Thyroid gland (tissue), 4 donors: ENCODE results near the gene COL4A1. TPM values are rescaled to one million over a fixed set of nuclear protein-coding genes. Genes with fewer than 3 reads are reported as not detected.

Source experiments
- DNase-seq, 2 donors: peaks; one replicate each; pipeline ENCODE4 v3.0.0-alpha.2; 2019
- H3K27ac ChIP-seq, 3 donors: fragments of 200-600 bp; sonication (generic); 1 replicate in 2 of 3; 2 replicates in 1 of 3; pipeline ENCODE4 v1.5.1; 2016 to 2019; ENCODE audit warnings: mild to moderate bottlenecking in 1 of 3, moderate library complexity in 1 of 3
- H3K27me3 ChIP-seq: fragments of 200-600 bp; sonication (generic); one replicate; pipeline ENCODE4 v1.5.1; 2019
- H3K36me3 ChIP-seq, 2 donors: fragments of 200-600 bp; sonication (generic); one replicate each; pipeline ENCODE4 v1.5.1; 2016 to 2019
- H3K4me1 ChIP-seq, 2 donors: fragments of 200-600 bp; sonication (generic); one replicate each; pipeline ENCODE4 v1.5.1; 2017 to 2019
- H3K4me3 ChIP-seq, 3 donors: fragments of 200-600 bp; sonication (generic); replicated peaks in 1 of 3; 1 replicate in 2 of 3; 2 replicates in 1 of 3; pipeline ENCODE4 v1.5.1; 2016; ENCODE audit warnings: mild to moderate bottlenecking in 1 of 3
- H3K9me3 ChIP-seq: fragments of 200-600 bp; sonication (generic); one replicate; pipeline ENCODE4 v1.5.1; 2017
- CTCF ChIP-seq, 6 experiments: fragments of 200-600 bp in 3 of 6; fragments of 450-650 bp in 3 of 6; sonication (generic) in 3 of 6; IDR thresholded peaks; one replicate each; pipeline ENCODE4 v1.5.1; 2016 to 2019; ENCODE audit warnings: antibody characterized with exemption in 6 of 6, mild to moderate bottlenecking in 2 of 6, inconsistent platforms in 1 of 6, moderate library complexity in 1 of 6
- POLR2A ChIP-seq, 2 donors: fragments of 450-650 bp; IDR thresholded peaks; one replicate each; pipeline ENCODE4 v1.6.1; 2017; ENCODE audit warnings: antibody characterized with exemption in 2 of 2, mild to moderate bottlenecking in 2 of 2, moderate library complexity in 1 of 2
- WGBS, 2 donors: methylation state at CpG; one replicate each; pipeline ENCODE4 v1.1.5; 2017; 5-methylcytosine and 5-hydroxymethylcytosine counted together
- intact Hi-C: fragments of 100-400 bp; cut with DNase I; formaldehyde crosslinking; loops from one replicate; pipeline ENCODE4 v1.15.1; 2023
- total RNA-seq, 4 donors: library from RNA; depleted of rRNA; stranded (reverse); fragments of >200 nt; gene quantifications; one replicate each; pipeline ENCODE4 v1.2.3, GENCODE V29; 2016

Gene COL4A1
- total RNA-seq, 4 donors from 2014 or later: 71.3 to 161 (median 112) TPM

GRCh38 chr13:110164706-110165105, 142.3 kb downstream of the COL4A1 start:
- intact Hi-C loops: no loop called here
- WGBS, 2 donors: 94 to 96% methylated on average over 8 of the region's 8 CpGs
- no peaks in the 10 kb centered on the region for H3K4me1 ChIP-seq
- TF ChIP-seq CTCF (IDR thresholded peaks at IDR 0.05) (no peak), POLR2A (IDR thresholded peaks at IDR 0.05) (no peak)
- peaks cover 44 to 69% of the 10 kb centered on the region in 2 donors for H3K36me3 ChIP-seq
- no peaks in the 10 kb centered on the region for H3K9me3 ChIP-seq
- no peak overlapping the region for H3K4me3 ChIP-seq
- no peaks in the 10 kb centered on the region for H3K27me3 ChIP-seq
- no peak for DNase-seq
- H3K27ac ChIP-seq: no peak overlapping the region

GRCh38 chr13:110162866-110163658, 143.9 kb downstream of the COL4A1 start:
- Histone ChIP-seq H3K27me3 (no peaks in the 10 kb centered on the region), H3K9me3 (no peaks in the 10 kb centered on the region), H3K4me1 (peaks cover under 1 to 3% of the 10 kb centered on the region in 2 donors), H3K27ac (no peak overlapping the region), H3K36me3 (peaks cover 51 to 66% of the 10 kb centered on the region in 2 donors), H3K4me3 (no peak overlapping the region)
- 82 to 84% methylated on average over 11 of the region's 11 CpGs for WGBS, 2 donors
- intact Hi-C loops: no loop called here
- no peak for DNase-seq
- TF ChIP-seq POLR2A (IDR thresholded peaks at IDR 0.05) (no peak), CTCF (IDR thresholded peaks at IDR 0.05) (no peak)

GRCh38 chr13:110162053-110162452, 144.9 kb downstream of the COL4A1 start:
- intact Hi-C loops: no loop called here
- H3K36me3 ChIP-seq: peaks cover 43 to 62% of the 10 kb centered on the region in 2 donors
- no peak overlapping the region for H3K4me3 ChIP-seq
- H3K4me1 ChIP-seq: peaks cover 6 to 7% of the 10 kb centered on the region in 2 donors
- TF ChIP-seq POLR2A (IDR thresholded peaks at IDR 0.05): no peak
- no peak for TF ChIP-seq CTCF (IDR thresholded peaks at IDR 0.05)
- no peaks in the 10 kb centered on the region for H3K27me3 ChIP-seq
- no peak for DNase-seq
- no peak overlapping the region for H3K27ac ChIP-seq
- 92 to 94% methylated on average over 11 of the region's 11 CpGs for WGBS, 2 donors
- H3K9me3 ChIP-seq: no peaks in the 10 kb centered on the region

GRCh38 chr13:110161112-110161882, 145.7 kb downstream of the COL4A1 start:
- peaks cover 40 to 61% of the 10 kb centered on the region in 2 donors for H3K36me3 ChIP-seq
- H3K27ac ChIP-seq: no peak overlapping the region
- DNase-seq: no peak
- H3K4me3 ChIP-seq: no peak overlapping the region
- intact Hi-C loops: no loop called here
- WGBS, 2 donors: 76 to 83% methylated on average over 10 of the region's 10 CpGs
- TF ChIP-seq POLR2A (IDR thresholded peaks at IDR 0.05): no peak
- no peak for TF ChIP-seq CTCF (IDR thresholded peaks at IDR 0.05)
- H3K9me3 ChIP-seq: no peaks in the 10 kb centered on the region
- peaks cover 6 to 7% of the 10 kb centered on the region in 2 donors for H3K4me1 ChIP-seq
- H3K27me3 ChIP-seq: no peaks in the 10 kb centered on the region

- peaks cover 43 to 71% of the 10 kb centered on the region in 2 donors for H3K36me3 ChIP-seq
- DNase-seq: no peak
- H3K27me3 ChIP-seq: no peaks in the 10 kb centered on the region
- H3K9me3 ChIP-seq: no peaks in the 10 kb centered on the region
- TF ChIP-seq POLR2A (IDR thresholded peaks at IDR 0.05) (no peak), CTCF (IDR thresholded peaks at IDR 0.05) (no peak)
- 73 to 85% methylated on average over 2 of the region's 2 CpGs for WGBS, 2 donors
- intact Hi-C loops: no loop called here
- no peak overlapping the region for H3K27ac ChIP-seq
- peaks cover 6 to 7% of the 10 kb centered on the region in 2 donors for H3K4me1 ChIP-seq
- no peak overlapping the region for H3K4me3 ChIP-seq
Observed at GRCh38 chr13:110158226-110158625, 148.7 kb downstream of the COL4A1 start.
